ENCODE data around the gene ABCA12.
"Not testable (repeated sequence)": the region's sequence is repeated elsewhere in the genome, so short reads cannot be mapped to it uniquely, and the experiment has no call there.

Gene ABCA12, protein sequence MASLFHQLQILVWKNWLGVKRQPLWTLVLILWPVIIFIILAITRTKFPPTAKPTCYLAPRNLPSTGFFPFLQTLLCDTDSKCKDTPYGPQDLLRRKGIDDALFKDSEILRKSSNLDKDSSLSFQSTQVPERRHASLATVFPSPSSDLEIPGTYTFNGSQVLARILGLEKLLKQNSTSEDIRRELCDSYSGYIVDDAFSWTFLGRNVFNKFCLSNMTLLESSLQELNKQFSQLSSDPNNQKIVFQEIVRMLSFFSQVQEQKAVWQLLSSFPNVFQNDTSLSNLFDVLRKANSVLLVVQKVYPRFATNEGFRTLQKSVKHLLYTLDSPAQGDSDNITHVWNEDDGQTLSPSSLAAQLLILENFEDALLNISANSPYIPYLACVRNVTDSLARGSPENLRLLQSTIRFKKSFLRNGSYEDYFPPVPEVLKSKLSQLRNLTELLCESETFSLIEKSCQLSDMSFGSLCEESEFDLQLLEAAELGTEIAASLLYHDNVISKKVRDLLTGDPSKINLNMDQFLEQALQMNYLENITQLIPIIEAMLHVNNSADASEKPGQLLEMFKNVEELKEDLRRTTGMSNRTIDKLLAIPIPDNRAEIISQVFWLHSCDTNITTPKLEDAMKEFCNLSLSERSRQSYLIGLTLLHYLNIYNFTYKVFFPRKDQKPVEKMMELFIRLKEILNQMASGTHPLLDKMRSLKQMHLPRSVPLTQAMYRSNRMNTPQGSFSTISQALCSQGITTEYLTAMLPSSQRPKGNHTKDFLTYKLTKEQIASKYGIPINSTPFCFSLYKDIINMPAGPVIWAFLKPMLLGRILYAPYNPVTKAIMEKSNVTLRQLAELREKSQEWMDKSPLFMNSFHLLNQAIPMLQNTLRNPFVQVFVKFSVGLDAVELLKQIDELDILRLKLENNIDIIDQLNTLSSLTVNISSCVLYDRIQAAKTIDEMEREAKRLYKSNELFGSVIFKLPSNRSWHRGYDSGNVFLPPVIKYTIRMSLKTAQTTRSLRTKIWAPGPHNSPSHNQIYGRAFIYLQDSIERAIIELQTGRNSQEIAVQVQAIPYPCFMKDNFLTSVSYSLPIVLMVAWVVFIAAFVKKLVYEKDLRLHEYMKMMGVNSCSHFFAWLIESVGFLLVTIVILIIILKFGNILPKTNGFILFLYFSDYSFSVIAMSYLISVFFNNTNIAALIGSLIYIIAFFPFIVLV (N-terminal part only)

GRCh38 chr2:215138479-215138878, at the start of gene ABCA12:
Gene ABCA12, minus strand, starts transcription at chr2:215138626. Its CDS starts 418 bp downstream, at chr2:215138208.
- DNase-seq (ENCODE audit: extremely low read depth in 1 of 2, low read depth in 1 of 2) = no peak

DNA sequence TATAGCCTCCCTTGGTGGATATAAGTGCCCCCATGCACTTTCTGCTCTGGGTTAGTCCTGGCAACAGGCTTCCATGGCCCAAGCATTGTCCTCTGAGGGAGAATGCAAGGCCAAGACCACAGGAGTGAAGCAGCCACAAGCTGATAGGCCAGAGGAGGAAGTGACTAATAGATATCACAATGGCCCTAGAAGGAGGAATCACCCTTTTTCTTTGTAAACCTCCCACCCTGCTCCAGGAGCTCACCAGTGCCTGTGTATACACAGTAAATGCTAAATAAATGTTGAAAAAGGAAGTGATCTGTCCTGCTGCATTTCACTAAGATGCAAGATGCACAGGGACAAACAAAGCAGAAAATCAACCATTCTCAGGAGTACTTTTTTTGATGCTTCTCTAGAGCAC, 49.7 kb upstream of the ABCA12 start:
- DNase-seq (ENCODE audit: extremely low read depth in 1 of 2, low read depth in 1 of 2) = no peak

- DNase-seq (ENCODE audit: extremely low read depth in 1 of 2, low read depth in 1 of 2) = no peak
Measured at GRCh38 chr2:215186021-215186420, 47.6 kb upstream of the ABCA12 start.

GRCh38 chr2:215178121-215178520, 39.7 kb upstream of the ABCA12 start:
- no peak for DNase-seq (ENCODE audit: extremely low read depth in 1 of 2, low read depth in 1 of 2)

DNA sequence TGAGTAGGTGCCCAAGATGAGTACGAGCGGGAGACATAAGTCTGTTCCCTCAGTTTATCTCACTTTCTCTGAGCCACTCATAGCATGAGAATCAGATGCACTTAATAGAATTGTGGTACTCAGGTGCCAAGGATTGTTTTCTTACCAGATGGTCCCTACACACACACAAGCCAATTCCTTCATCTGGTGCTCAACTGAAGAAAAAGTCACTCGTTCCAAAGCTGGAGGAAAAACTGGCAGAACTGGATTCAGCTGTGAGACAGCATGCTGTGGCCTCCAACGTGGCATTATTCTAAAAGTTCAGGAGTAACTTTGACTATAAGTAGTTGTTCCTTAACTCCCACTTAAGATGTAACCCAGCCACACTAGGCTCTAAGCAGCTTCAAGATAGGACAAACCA, 33.4 kb upstream of the ABCA12 start:
- DNase-seq (ENCODE audit: extremely low read depth in 1 of 2, low read depth in 1 of 2) = no peak

GRCh38 chr2:215171151-215171550, 32.7 kb upstream of the ABCA12 start:
- DNase-seq (ENCODE audit: extremely low read depth in 1 of 2, low read depth in 1 of 2) = no peak

GRCh38 chr2:215166505-215166904, 28.1 kb upstream of the ABCA12 start:
- not testable (repeated sequence) for DNase-seq (ENCODE audit: extremely low read depth in 1 of 2, low read depth in 1 of 2)

DNA sequence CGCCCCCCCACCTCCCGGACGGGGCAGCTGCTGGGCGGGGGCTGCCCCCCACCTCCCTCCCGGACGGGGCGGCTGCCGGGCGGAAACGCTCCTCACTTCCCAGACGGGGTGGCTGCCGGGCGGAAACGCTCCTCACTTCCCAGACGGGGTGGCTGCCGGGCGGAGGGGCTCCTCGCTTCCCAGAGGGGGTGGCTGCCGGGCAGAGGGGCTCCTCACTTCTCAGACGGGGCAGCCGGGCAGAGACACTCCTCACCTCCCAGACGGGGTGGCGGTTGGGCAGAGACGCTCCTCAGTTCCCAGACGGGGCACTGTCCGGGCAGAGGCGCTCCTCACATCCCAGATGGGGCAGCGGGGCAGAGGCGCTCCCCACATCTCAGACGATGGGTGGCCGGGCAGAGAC, 24.9 kb upstream of the ABCA12 start:
- not testable (repeated sequence) for DNase-seq (ENCODE audit: extremely low read depth in 1 of 2, low read depth in 1 of 2)

DNA sequence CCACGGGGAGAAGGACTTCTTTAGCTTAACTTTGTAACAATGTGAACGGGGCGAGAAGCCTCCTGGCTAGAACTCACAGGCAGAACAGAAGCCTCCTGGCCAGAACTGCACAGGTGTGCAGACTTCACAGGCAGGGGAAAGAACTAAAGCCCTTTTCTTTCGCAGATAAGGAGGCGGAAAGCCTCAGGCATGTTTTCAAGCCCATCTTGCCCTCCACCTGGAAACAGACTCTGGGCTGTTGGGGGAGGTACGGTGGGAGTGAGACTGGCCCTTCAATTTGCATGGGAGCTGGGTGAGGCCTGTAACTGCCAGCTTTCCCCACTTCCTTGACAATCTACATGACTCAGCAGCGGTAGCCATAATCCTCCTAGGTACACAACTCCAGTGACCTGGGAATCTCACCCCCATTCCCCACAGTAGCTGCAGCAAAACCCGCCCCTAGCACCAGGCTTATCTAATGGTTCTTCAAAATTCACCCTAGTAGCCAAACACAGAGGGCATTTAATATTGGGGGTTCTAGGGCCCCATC, 22.9 kb upstream of the ABCA12 start:
- DNase-seq (ENCODE audit: extremely low read depth in 1 of 2, low read depth in 1 of 2) = no peak

DNA sequence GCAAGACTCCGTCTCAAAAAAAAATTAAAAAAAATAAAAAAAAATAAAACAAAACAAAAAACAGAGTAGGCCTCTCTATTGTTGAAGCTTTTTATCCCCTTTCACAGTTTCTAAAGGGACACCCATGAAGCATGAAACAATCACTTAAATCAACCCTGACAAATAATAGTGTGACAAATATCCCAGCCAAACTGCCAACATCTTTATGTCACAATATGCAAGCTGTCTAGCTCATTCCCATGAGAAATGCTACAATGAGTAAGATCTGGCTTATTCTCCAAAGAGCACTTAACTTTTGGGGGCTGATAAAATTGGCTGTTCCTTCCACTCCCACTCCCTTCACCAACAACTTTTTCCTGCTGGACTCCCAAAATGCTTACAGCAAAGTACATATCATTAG, 21.7 kb upstream of the ABCA12 start:
- DNase-seq (ENCODE audit: extremely low read depth in 1 of 2, low read depth in 1 of 2) = no peak

DNA sequence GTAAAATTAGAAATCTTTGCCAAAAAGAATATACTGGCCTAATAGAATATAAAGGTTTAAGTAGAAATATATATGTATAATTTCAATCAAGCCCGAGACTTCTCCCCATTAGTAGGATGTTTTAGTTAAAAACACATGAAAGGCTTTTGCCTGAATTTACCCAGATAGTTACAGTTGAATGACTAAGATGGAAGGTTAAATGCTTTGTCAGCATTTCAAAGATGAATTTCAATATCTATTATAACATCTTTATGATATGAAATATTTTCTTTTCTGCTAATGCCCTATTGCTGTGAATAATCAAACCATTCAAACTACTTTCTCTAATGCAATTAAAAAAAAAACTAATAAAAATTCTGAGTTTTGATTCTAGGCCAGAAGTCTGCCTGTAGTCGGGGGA, 18.0 kb upstream of the ABCA12 start:
- DNase-seq (ENCODE audit: extremely low read depth in 1 of 2, low read depth in 1 of 2) = no peak

DNA sequence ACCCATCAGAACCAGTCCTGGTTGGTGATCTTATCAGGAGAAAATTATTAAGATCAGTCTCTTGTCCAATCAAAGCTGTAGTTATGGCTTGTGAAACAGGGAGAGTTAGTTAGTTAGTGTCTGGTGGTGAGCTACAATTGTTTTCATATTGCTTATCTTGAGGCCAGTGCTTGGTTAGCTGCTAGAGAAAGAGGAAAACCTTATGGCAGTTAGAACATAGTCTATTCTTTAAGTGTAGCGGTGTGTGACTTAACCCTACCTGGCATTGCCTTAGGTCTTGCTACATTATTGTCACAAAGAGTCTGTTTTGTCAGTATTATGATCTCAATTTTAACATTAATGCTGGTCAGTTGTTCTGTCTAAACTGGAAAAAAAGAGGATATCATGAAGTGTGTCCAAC, 11.5 kb upstream of the ABCA12 start:
- no peak for DNase-seq (ENCODE audit: extremely low read depth in 1 of 2, low read depth in 1 of 2)

DNA sequence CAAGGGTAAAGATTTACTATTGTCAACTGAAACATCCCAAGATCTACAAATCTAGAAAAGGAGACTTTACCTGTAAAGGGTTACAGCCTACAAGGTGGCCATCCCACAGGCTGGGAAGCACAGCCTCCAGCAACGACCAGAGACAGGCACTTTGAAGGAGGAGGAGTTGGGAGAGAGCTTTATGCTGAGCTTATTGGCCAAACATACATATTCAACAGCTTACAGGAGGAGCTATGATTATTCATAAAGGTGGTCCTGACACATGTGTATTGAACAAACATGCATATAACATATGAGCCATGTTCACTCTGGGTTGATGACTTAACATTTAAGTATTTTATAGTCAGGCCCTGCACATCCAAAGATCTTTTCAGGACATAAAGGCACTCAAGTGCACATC, 11.1 kb upstream of the ABCA12 start:
- no peak for DNase-seq (ENCODE audit: extremely low read depth in 1 of 2, low read depth in 1 of 2)

DNA sequence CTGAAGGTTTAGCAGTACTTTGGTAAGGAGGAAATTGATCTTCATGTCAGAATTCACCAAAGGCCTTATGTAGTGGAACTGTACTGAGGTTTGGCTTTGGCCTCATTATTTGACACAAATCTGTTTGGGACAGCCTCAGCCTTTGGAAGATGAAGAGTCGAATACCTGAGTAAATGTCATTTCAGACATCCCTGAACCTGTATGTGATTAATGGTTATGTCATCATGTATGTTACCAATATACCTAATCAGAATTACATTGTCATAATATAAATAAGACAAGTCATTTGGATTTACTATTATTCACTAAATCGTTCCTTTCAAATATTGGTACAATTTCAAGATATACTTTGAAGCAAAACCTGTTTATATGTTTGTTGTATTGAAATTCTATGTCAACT, 10.6 kb upstream of the ABCA12 start:
- DNase-seq (ENCODE audit: extremely low read depth in 1 of 2, low read depth in 1 of 2) = no peak

DNA sequence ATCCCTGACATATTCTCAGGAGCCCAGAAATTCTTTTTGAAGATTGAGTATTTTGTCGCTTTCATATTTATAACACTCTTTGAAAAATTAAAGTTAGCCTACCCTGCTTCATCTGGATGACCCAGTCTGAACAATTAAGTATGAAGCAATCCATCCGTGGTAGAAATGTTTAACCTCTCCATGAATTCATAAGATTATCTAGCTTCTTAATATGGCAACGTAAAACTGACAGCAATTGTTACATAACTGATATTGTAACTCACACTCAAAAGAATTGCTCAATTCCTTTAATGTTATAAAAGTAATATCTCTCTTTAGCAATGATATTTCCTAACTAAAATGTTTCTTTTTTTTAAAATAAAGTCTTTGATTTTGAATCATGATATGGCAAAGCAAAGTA, 7.2 kb upstream of the ABCA12 start:
- DNase-seq (ENCODE audit: extremely low read depth in 1 of 2, low read depth in 1 of 2) = no peak

GRCh38 chr2:215144106-215144875, 5.9 kb upstream of the ABCA12 start:
- DNase-seq (ENCODE audit: extremely low read depth in 1 of 2, low read depth in 1 of 2) = no peak

- no peak for DNase-seq (ENCODE audit: extremely low read depth in 1 of 2, low read depth in 1 of 2)
Measured at GRCh38 chr2:215143458-215143857, 5.0 kb upstream of the ABCA12 start.

DNA sequence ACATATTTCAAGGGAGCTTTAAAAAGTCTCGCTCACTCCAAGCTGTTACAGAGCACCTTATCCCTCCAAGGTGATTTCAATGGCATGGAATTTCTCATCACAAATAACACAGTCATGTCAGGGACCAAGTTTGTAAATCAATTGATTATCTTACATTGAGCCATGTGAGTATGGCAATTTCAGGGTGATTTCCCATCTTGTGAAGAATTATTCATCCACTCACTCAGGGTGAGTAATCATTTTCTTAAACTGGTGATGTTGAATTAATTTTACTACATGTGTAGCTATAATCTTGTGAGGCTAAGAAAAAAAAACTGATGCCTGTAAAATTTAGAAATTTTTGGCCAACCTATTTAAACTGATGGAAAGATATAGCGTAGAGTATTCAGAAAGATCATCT, 3.3 kb upstream of the ABCA12 start:
- DNase-seq (ENCODE audit: extremely low read depth in 1 of 2, low read depth in 1 of 2) = no peak

DNA sequence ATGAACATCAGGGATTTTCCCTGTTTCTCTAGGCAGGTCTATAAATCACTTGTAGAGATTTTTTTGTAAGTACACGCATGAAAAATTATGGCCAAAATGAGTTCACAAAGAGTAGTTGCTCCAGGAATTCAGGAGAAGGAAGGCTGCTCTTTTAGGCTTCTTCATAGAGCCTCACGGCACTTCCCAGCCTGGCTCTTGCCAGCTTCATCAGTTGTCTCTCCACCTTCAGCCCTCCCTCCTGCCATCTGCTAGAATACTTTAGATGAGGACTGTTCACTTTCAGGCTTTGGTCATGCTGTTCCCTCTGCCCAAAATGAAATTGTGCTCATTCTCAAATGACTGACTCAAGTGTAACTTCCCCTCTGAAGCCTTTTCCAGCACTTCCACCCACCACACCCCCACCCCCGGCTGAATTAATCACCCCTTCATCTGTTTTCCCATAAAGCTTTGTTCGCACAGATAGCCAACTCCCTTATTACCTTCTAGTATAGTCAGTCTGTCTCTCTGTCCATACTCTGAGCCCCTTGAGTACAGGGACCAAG, 1.8 kb upstream of the ABCA12 start:
- no peak for DNase-seq (ENCODE audit: extremely low read depth in 1 of 2, low read depth in 1 of 2)

DNA sequence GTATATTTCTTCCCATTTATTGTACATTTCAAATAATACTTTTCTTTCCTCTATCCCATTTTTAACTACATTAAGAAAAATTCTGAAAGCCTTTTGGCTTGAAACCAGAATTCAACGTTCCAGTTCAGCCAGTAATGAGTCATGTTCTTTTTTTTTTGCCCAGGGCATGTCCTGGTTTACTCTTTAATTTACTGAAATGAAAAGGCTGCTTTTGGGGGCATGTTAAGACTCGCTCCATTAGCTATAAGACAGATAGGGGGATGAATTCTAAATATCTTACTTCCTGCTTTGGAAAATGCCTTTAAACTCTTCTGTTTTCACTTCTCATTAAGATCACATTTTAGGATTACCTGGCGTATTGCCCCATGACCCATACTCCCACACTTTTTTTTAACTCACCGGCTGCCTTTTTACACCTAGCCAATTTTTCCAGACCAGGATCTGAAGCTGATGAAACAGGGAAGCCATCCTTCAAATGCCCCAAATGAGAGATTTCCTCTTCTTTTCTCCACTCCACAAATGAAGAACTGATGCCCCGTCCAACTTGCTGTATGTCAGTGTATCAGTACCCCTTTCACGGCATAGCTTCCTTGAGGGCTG, 585 bp downstream of the ABCA12 start:
- DNase-seq (ENCODE audit: extremely low read depth in 1 of 2, low read depth in 1 of 2) = no peak

Measured in stimulated activated CD8-positive, alpha-beta memory T cell treated with anti-CD3 and anti-CD28 coated beads, Interleukin-7, amount 100 ng/mL, for 48 hours (primary cell).